PFSK-1 (cell line): Measurements from ENCODE around the gene UVRAG.

Source experiments
- FOXP2 ChIP-seq: optimal IDR thresholded peaks from 2 replicates; pipeline ENCODE3; 2011; ENCODE audit warnings: borderline replicate concordance, control low read depth, inconsistent platforms; ENCODE audit not compliant: insufficient read depth; ENCODE audit errors: extremely low read length, extremely low read depth
- POLR2AphosphoS5 ChIP-seq: IDR thresholded peaks from 2 replicates; pipeline ENCODE4 v1.6.1; 2012; ENCODE audit warnings: low read depth, mild to moderate bottlenecking, control low read depth, low read length, moderate library complexity
- SIN3A ChIP-seq: IDR thresholded peaks from 2 replicates; pipeline ENCODE4 v1.6.1; 2012; ENCODE audit warnings: mild to moderate bottlenecking, low read length, moderate library complexity, borderline replicate concordance; ENCODE audit not compliant: insufficient read depth
- TAF1 ChIP-seq: IDR thresholded peaks from 2 replicates; pipeline ENCODE4 v1.6.1; 2012; ENCODE audit warnings: low read length, control low read depth, borderline replicate concordance; ENCODE audit not compliant: insufficient read depth
- TF ChIP-seq, protein P1 (sequence below), 2 experiments: IDR thresholded peaks; 2 replicates each; pipeline versions ENCODE4 v1.6.1 to v1.8.0; 2011 to 2012; ENCODE audit warnings: low read depth in 2 of 2, low read length in 2 of 2, control low read depth in 1 of 2, inconsistent platforms in 1 of 2, mild to moderate bottlenecking in 1 of 2, moderate library complexity in 1 of 2; ENCODE audit not compliant: insufficient read depth in 1 of 2

UVRAG gene

GRCh38 chr11:75836417-75836816 lies 21.4 kb downstream of the UVRAG start:
- no peak for TF ChIP-seq SIN3A
- no peak for TF ChIP-seq TAF1
- TF ChIP-seq, protein P1, sequence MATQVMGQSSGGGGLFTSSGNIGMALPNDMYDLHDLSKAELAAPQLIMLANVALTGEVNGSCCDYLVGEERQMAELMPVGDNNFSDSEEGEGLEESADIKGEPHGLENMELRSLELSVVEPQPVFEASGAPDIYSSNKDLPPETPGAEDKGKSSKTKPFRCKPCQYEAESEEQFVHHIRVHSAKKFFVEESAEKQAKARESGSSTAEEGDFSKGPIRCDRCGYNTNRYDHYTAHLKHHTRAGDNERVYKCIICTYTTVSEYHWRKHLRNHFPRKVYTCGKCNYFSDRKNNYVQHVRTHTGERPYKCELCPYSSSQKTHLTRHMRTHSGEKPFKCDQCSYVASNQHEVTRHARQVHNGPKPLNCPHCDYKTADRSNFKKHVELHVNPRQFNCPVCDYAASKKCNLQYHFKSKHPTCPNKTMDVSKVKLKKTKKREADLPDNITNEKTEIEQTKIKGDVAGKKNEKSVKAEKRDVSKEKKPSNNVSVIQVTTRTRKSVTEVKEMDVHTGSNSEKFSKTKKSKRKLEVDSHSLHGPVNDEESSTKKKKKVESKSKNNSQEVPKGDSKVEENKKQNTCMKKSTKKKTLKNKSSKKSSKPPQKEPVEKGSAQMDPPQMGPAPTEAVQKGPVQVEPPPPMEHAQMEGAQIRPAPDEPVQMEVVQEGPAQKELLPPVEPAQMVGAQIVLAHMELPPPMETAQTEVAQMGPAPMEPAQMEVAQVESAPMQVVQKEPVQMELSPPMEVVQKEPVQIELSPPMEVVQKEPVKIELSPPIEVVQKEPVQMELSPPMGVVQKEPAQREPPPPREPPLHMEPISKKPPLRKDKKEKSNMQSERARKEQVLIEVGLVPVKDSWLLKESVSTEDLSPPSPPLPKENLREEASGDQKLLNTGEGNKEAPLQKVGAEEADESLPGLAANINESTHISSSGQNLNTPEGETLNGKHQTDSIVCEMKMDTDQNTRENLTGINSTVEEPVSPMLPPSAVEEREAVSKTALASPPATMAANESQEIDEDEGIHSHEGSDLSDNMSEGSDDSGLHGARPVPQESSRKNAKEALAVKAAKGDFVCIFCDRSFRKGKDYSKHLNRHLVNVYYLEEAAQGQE (IDR thresholded peaks at IDR 0.05; ENCODE audit: insufficient read depth in 1 of 2, low read depth in 2 of 2, low read length in 2 of 2) = no peak
- TF ChIP-seq POLR2AphosphoS5 = no peak
- no peak for TF ChIP-seq FOXP2

GRCh38 chr11:75839851-75840250 lies 24.8 kb downstream of the UVRAG start:
- TF ChIP-seq SIN3A (no peak), POLR2AphosphoS5 (no peak), FOXP2 (no peak), TAF1 (no peak)
- TF ChIP-seq, protein P1 (IDR thresholded peaks at IDR 0.05; ENCODE audit: insufficient read depth in 1 of 2, low read depth in 2 of 2, low read length in 2 of 2) = no peak

DNA sequence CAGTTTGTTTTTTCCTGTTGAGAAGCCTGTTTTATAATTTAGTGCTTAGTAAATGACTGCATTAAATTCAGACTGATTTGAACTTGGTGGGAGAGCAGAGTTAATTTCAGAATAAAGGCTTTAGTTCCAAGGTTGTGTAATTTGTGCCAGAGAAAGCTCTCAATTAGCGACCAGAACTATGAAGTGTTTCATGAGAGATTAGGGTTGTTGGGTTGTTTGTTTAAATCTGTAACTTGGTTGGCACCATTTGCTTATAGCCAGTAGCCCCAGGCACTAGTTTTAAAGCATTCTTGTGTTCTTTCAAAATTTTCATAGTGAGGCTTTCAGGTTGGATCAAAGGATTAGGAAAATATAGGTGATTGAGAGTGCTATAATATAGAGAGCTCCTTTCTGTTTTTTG lies 25.5 kb downstream of the UVRAG start:
- TF ChIP-seq POLR2AphosphoS5 (no peak), FOXP2 (no peak), TAF1 (no peak), SIN3A (no peak)
- TF ChIP-seq, protein P1 (IDR thresholded peaks at IDR 0.05; ENCODE audit: insufficient read depth in 1 of 2, low read depth in 2 of 2, low read length in 2 of 2) = no peak

DNA sequence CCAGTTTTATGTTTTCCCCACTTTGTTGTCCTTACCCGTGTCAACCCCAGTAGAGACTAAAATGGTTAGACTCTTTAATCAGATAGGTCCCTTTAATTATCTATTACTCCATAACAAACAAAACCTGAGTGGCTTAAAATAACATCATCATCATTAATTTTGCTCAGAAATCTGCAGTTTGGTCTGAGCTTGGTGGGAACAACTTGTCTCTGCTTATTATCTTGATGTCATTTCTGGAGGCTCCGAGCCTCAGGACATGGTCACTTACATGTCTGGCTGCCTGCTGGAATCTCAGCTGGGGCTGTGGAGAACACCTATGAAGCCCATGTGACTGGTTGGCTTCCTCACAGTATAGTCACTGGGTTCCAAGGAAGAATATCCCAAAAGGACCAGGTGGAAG lies 26.7 kb downstream of the UVRAG start:
- no peak for TF ChIP-seq POLR2AphosphoS5
- no peak for TF ChIP-seq TAF1
- no peak for TF ChIP-seq FOXP2
- TF ChIP-seq, protein P1 (IDR thresholded peaks at IDR 0.05; ENCODE audit: insufficient read depth in 1 of 2, low read depth in 2 of 2, low read length in 2 of 2) = no peak
- TF ChIP-seq SIN3A = no peak

- TF ChIP-seq FOXP2 (no peak), POLR2AphosphoS5 (no peak), SIN3A (no peak), TAF1 (no peak)
- TF ChIP-seq, protein P1 (IDR thresholded peaks at IDR 0.05; ENCODE audit: insufficient read depth in 1 of 2, low read depth in 2 of 2, low read length in 2 of 2) = no peak
Measured at GRCh38 chr11:75845324-75845723, 30.3 kb downstream of the UVRAG start.
